Endothelial cell of umbilical vein (primary cell): ENCODE results near the gene GMNN.

Experiments used
- POLR2A ChIP-seq: IDR thresholded peaks from 2 replicates; pipeline ENCODE4 v1.6.1; 2012; ENCODE audit warnings: low read depth, mild to moderate bottlenecking, control low read depth, low read length
- TF ChIP-seq, protein P1 (sequence below), 2 donors: IDR thresholded peaks; 1 replicate in 1 of 2; 2 replicates in 1 of 2; pipeline ENCODE4 v1.5.1; 2011; ENCODE audit warnings: low read length in 2 of 2, mild to moderate bottlenecking in 2 of 2, moderate library complexity in 2 of 2, control low read depth in 1 of 2, inconsistent platforms in 1 of 2, low read depth in 1 of 2; ENCODE audit not compliant: insufficient read depth in 1 of 2; ENCODE audit errors: extremely low read depth in 1 of 2

GRCh38 chr6:24807584-24807983, 32.8 kb downstream of the GMNN start:
- TF ChIP-seq, protein P1, sequence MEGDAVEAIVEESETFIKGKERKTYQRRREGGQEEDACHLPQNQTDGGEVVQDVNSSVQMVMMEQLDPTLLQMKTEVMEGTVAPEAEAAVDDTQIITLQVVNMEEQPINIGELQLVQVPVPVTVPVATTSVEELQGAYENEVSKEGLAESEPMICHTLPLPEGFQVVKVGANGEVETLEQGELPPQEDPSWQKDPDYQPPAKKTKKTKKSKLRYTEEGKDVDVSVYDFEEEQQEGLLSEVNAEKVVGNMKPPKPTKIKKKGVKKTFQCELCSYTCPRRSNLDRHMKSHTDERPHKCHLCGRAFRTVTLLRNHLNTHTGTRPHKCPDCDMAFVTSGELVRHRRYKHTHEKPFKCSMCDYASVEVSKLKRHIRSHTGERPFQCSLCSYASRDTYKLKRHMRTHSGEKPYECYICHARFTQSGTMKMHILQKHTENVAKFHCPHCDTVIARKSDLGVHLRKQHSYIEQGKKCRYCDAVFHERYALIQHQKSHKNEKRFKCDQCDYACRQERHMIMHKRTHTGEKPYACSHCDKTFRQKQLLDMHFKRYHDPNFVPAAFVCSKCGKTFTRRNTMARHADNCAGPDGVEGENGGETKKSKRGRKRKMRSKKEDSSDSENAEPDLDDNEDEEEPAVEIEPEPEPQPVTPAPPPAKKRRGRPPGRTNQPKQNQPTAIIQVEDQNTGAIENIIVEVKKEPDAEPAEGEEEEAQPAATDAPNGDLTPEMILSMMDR (IDR thresholded peaks at IDR 0.05; ENCODE audit: extremely low read depth in 1 of 2, insufficient read depth in 1 of 2, low read depth in 1 of 2, low read length in 2 of 2), result no peak
- no peak for TF ChIP-seq POLR2A
